Putamen (tissue), 1 donor: ENCODE results near the gene DHX8.

Source experiments
- DNase-seq: peaks from one replicate; pipeline ENCODE4 v3.0.0-alpha.2; 2016; ENCODE audit warnings: low spot score

Gene DHX8

DNA sequence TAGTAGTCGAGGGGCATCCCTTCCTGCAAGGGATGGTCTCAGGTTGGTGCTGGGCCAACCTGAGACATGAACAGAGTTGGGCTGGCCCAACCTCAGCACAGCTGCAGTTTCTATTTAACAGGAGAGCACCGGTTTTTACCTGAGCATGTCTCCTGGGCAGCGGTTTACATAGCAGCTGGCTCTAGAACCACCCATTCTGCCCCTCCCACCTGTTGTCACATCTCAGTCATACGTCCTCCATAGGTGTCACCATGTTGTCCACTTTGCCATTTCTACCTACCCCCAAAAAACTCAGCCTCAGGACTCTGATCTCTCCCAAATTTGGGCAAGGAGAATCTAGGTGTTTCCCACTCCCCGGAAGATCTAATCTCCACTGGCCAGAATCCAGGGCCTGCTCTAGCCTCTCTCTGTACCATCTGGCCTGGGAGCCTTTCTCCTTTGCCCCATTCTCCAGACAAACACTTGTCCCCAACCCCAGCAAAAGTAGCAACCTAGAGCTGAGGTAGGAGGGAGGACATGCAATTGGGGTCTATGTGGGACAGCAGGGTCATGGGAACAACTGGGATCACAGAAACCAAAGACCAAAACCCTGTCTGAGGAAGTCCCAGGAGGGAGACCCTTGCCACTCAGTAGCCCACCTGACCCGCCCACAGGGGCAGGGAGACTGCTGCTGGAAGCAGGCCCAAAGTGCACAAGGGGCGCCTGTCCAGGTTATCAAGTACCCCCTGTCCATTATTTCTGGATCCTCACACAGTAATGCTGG lies 43.3 kb downstream of the DHX8 start:
- DNase-seq = no peak

DNA sequence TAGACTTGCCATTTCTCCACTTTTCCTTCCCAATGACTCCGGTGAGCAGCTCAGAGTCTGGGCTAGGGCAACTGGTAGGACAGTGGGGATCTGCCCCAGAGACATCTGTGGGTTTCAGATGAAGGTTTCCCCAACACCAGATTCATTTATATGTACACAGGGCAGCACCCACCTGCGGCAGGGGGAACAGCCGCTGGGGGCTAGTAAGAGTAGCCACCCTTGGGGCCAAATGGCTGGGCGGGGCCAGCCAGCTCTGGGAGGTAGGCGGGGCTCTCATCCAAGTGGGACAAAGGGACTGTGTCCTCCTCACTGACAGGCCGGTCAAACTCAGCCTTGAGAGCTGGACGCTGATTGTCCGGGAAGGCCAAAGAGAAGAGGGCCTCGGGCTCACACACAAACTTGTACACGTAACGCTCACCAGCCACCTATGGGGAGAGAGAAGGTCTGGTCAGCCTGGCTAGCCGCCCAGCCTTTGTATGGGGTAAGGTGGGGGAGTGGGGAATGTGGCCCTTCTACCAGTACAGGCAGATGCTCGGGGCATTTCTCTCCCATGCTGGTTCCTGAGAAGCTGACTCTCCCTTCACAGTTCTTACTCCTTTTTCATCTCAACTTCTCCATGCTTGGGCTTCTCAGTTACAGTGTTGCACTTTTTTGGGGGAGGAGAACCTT lies 44.7 kb downstream of the DHX8 start:
- no peak for DNase-seq

DNA sequence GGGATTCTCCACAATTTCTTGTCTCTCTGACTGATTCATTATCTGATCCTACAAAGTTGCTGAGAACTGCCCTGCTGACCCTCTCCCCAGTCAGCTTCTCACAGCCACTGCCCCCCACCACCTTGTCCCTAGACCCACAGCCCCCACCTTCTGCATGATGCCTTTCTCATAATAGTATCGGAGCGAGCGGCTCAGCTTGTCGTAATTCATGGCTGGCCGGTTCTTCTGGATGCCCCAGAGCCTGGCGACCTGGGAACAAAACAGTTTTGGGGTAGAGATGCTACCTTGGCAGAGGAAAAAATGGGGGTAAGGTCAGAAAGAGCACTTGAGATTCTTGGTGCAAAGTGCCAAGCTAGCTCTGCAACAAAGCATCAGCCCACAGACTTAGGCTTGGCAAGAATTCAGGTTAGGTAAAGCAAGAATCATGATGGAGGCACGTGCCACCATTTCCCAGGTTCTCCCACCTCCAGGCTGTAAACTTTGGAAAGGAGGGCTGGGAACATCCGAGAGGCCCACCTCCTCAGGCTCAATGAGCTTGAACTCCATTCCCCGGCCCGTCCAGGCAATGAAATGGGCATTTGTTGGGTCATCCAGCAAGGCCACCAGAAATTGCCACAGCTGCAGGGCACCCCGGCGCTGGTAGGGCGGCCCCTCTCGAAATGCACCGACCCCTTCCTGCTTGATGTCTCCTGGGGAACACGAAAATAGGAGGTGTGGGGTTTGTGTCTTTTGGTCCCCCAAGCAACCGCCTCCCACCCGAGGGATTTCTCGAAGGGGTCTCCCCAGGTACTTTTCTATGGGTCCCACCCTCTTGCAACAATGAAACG lies 45.4 kb downstream of the DHX8 start:
- no peak for DNase-seq

DNA sequence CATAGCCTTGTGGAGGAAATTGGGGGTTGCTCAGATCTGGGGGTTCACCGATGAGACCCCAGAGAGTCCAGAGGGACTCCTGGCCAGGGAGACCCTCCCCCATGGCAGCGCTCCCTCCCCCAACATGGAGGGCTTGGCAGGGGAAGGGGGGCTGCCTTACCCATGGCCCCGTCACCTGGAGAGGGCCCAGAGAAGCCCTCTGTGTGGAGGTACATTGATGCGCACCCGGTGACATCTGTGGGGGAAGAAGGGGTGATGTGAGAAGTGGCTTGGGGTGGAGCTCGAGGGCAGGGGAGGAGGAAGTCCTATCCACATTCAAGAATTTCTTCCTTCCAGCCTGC lies 46.1 kb downstream of the DHX8 start:
- no peak for DNase-seq

DNA sequence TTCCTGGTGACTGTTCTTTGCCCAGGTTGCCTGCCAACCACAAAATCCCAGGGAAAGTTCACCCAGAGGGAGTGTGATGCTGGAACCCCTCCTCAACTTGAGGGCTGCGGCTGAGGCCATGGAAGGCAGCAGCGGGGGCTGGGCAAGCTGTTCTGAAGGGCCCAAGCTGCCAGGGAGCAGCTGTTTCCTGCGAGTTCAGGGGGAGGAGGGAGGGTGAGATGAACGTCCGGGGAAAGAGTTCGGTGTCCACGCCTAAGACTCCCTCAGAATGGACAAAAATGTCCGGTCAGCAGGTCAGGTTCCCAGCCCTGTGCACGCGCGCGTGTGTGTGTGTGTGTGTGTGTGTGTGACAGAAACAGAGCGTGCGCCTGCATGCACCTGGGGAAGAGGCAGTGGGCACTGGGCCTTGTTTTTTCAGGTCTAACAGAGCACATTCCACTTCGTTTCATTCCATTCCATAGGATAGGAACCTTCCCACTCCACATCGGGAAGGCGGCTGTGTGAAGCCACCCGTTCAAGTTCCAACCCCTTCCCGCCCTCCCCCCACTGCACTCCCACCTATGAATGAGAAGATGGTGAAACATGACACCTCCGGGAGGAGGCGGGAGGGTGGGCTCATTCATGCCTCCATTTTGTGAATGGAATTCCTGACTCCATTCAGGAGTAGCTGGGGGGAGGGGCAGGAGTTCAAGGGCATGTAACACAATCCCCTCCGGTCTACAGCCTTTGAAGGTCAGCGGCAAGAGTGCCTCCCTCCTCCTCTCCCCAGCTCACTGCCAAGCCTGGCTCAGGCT lies 46.7 kb downstream of the DHX8 start:
- no peak for DNase-seq

DNA sequence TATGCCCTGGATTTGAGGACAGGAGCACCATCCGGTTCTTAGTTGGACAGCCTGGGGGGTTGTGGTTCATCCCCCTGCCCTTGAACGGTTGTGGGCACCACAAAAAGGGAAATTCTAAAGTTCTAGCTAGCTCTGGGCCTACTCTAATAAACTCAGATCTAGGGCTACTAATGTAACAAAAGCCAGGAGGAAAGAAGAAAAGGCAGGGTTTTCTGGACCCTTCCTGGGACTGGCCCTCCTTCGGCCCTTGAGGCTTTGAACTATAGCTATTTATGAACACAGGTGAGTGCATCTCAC lies 47.3 kb downstream of the DHX8 start:
- no peak for DNase-seq

DNA sequence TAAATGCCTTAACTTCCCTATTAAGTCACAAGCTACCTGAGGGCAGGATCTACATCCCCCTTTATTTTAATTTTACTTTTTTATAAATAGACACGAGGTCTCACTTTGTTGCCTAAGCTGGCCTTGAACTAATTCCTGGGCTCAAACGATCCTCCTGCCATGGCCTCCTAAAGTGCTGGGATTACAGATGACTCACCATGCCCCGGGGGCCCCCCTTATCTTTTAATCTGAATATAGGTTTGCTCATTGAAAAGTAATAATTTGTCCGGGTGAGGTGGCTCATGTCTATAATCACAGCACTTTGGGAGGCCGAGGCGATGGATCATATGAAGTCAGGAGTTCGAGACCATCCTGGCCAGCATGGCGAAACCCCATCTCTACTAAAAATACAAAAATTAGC lies 48.2 kb downstream of the DHX8 start:
- no peak for DNase-seq

DNA sequence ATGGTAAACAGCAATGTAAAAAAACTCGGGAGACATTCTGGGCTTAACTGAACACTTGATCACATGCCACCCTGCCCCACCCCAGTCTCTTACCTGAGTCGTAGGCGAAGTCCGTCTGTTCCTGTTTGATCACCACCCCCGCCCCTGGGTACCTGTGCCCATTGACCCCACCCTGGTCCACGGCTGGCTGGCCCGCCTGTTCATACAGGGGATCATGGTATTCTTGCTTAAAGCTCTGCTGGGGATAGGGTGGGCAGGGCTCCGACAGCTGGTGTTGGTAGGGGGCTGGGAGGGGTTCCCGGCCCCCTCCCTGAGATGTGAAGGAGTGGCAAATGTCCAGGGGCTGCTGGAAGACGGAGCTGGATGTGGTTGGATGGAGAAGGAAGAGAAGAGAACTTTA lies 48.8 kb downstream of the DHX8 start:
- DNase-seq = no peak

DNA sequence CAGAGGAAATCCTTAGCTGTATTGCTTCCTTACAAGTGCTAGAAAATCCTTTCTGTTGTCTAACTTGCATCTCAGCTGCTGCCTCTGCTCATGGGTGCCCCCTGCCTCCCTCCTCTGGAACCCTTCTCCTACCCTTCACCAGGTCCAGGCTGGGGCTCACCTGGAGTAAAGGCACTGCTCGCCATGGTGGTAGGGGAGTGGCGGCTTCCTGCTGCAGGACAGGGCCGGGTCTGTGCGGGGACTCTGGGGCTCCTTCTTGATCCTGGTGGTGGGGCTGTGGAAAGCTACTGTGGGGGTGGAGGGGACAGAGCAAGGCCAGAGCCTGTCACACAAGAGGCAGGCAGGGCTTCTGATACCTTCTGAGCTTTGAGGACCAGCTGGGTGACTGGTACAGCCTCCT lies 49.9 kb downstream of the DHX8 start:
- no peak for DNase-seq

DNA sequence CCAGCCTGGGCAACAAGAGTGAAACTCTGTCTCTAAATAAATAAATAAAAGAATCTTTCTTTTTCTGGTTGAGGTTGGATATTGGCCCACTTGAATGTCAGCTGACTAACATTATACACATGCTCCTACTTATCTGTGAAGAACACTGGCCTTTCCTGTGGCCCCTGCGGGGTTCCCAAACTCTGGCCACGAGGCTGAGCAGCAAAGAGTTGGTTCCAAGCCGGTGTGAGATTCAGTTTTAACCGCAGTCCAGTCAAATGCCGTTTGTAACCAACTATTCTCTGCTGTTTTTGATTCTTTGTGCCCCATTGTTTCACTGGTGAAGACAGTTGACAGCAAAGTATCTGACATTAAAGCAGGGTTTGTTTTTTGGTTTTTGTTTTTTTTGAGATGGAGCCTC lies 51.1 kb downstream of the DHX8 start:
- no peak for DNase-seq

DNA sequence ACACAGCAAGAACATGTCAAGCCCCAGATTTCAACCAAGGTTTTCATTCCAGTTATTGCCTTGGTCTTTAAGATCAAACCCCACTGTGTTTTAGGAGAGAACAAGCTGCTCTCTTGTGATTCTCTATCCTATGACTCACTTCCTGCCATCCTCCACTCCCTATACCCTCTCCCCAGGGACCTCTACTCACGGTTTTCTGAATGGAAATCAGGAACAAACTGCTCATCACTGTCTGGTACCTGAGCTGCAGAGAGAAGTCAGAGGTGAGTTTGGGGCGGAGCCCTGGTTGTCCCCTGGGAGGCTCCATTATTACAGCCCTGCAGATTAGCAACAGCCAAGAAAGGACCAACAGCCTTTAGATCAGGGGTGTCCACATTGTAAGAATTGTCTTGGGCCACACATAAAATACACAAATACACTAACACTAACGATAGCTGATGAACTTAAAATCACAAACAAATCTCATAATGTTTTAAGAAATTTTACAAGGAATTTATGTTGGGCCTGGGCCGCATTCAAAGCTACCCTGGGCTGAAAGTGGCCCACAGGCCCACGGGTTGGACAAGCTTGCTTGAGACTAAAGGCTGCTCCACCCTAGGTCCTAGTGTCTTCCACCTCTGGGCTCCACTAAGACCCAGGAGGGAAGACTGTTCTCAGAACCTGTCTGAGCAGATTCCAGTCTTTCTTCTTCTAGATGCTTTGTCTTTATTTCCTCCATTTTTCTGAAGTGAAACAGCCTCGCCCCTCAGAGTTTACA lies 52.6 kb downstream of the DHX8 start:
- DNase-seq = no peak

DNA sequence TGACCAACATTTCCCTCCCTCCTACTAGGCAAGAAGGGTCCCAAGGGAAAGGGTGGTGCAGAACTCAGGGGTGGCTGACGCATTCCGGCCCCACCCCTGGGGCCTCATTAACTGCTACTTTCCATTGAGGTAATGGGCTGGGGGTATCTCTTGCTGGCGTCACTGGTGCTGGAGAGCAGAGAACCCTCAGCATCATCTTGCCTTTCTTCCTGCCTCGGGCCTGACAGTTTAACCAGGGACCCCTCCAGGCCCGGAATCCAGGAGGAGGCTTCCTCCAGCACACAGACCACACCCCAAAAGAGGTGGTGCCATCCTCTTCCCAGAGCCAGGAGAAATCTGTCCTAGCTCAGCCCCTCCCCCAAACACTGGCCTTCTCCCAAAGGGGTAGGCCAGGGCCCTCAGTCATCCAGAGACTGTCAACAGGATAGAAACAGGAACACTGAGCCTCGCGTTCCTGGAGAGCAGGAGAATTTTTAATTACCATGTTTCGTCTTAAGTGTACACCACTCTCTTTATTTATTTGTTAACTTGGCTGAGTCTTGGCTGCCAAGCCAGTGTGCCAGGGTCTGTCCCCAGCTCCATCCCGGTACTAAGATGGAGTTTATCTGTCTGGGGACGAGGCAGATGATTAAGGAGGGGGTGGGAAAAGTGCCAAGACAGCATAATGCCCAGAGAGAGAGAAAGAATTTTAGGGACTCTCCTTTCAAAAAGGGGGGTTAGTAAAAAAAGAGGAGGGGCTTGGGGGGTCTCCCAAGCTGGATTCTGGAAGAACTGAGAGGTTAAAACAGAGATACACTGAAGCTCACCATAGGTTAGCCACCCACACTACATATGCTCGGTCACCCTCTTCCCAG lies 57.3 kb downstream of the DHX8 start:
- no peak for DNase-seq

DNA sequence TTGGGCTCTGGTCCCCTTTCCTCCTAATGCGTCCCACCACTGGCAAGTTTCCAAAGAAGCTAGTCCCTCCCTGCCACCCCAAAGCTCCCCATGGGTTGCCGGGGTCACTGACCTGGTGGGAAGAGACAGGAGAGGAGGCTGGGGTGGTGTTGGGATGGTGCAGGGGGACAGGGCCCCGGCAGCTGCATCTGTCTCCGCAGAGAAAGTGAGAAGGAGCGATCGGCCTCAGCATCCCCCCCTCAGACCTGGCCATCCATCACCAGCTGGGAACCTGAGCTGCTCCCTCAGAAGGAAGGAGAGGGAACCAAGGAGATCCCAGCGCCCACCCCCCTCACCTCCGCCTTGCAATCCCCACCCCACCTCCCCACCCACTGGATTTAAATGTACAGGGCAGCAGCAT lies 59.1 kb downstream of the DHX8 start:
- DNase-seq = no peak

DNA sequence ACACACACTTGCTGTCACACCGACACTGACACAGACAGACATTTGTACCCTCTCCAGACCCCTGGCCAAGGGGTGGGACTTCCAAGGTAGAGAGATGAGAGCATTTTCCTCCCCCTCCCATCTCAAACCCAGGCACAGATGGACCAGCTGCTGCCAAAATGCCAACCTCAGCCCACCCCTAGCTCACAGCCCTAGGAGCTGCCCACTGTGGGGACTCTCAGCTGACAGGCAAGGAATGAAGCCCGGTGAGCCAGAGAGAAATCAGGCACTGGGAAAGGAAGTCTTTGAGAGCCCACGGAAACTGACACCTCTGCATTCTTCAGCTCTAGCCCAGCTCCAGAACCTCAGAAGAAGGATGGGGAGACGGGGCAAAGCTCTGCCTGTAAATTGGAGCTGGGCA lies 59.5 kb downstream of the DHX8 start:
- DNase-seq = no peak

DNA sequence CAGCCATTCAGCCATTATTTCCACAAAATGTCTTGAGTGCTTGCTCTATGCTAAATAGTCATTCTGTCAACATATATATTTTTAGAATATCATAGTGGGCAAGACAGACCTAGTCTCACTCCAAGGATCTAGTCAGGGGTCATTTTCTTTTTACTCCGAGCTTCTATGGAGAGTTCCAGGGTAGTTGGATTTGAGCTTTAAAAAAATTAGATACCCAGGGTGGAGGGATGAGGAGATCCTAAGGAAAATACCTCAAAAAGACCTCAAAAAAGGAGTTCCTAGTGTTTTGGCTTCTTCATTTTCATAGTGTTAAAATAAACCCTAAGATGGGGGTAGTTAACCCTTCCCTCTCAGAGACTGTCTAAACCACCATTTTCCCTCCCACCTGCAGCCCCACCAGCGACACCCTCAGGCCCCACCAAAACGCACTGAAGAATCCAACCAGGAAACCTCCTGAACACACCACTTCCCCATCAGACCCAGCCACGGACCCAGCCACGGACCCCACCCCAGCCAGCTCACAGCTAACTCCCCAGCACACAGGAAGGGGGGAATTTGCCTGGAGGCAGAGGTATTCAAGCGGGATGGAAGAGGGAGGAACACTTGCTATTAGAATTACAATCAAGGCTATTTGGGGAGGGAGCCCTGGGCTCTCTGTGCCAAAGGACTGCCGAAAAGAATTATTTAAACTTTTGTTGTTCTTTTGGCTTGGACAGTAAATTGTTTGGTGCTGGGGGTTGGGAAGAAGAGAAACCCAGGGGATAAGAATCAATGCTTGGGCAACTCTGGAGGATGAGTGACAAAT lies 60.2 kb downstream of the DHX8 start:
- no peak for DNase-seq

DNA sequence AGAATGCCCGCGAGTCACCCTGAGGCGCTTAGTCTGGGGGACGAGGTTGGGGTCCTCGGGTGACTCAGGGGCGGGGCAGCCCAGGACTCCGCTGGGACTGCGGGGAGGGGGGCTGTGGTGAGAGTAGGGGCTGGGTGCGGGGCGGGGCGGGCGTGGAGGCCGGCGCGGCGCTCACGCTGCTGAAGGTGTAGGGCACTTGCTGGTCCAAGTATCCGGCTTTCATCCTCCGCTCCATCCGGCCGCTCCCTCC lies 61.5 kb downstream of the DHX8 start:
- no peak for DNase-seq

DNA sequence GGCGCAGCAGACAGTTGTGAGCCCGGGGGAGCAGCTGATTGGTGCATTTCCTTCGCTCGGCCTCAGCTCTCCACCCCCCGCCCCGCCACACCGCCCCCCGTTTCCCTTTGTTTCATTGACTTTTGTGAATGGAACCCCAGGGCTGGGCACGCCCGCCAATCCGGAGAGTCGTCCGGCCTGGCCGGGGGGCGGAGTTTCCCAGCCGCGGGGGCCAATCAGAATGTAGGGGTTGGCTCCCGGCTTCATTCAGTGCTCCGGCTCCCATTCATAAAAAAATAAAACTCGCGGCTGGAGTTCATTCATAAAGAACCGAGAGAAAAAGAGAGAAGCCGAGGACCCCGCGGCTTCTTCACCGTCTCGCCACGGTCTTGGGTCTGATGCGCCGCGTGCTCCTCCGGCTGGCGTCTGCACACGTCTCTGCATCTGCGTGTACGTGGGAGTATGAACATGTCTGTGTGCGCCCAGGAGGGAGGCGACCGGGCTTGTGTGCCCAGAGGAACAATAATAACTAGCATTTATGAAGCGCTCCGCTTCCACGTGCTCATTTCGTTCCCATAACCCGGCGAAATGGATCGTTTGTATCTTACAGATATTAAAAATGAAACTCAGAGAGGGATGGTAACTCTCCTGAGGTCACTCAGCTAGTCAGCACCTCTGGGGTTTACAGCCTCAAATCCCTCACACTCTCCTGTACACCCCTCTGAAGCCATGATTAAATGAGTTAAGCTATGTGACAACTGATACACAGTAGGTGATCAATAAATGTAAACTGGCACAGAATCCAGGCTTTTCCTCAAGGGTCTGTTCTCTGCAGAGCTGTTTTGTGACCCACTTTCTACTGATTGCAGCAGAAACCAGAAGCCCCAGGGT lies 62.8 kb downstream of the DHX8 start, which contains the start of gene ETV4:
Gene ETV4, minus strand, starts transcription at position 22 of the 870 bp plus-strand sequence. CDS start 723 bp downstream, outside the sequence.
- peak; percentile 88 for DNase-seq

DNA sequence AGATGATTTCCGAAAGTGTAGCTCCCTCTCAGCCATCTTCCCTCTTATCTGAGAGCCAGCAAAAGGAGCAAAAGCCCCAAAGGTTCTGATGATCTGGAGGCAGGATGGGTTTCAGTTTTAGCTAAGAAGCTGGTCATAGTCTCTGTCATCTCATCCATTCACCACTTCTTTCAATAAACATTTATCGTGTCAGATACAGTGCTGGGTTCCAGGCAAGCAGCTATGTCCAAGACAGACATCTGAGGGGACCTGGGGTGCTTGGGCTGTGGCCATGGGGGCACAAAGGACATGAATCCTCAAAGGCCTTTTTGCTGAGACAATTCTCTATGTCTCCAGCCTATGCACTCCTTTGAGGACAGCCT lies 63.4 kb downstream of the DHX8 start:
- DNase-seq = no peak

DNA sequence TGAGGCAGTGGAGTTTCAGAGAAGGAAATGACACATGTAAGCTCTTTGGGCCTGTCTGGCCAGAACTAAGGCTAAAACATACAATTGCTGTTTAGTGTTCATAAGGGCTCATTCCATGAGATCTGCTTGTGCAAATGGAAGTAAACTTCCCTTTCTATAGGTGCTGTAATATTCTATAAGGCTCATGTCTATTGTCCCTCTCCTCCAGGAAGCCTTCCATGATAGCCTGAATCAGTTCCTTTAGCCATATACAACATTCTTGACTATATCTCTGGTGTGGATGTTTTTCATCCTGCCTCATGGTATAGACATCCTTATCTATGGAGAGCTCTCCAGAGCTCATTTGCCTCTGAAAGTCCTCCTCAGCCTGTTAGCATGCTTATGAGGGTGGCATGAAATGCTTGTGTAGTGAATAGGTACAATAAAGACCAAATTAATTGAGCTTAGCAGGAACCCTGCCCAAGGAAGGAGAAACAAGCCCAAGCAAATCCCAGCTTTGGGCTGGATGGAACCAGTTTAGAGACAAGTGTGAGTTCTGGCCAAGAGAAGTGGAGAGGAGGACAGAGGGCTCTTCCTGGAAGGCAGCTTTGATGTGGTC lies 64.0 kb downstream of the DHX8 start:
- no peak for DNase-seq
